C4-2B (cell line): ENCODE measurements around the gene ASCC3.

Source experiments
- H3K27ac ChIP-seq: fragments of 450-650 bp; 2 replicates; pipeline ENCODE4 v1.5.1; 2017
- ZFX ChIP-seq: fragments of 450-650 bp; IDR thresholded peaks from 2 replicates; pipeline ENCODE4 v1.6.1; 2017
- TF ChIP-seq, protein P1 (sequence below): fragments of 450-650 bp; conservative IDR thresholded peaks from 2 replicates; pipeline ENCODE4 v1.5.1; 2017; ENCODE audit warnings: mild to moderate bottlenecking

ASCC3 gene

DNA sequence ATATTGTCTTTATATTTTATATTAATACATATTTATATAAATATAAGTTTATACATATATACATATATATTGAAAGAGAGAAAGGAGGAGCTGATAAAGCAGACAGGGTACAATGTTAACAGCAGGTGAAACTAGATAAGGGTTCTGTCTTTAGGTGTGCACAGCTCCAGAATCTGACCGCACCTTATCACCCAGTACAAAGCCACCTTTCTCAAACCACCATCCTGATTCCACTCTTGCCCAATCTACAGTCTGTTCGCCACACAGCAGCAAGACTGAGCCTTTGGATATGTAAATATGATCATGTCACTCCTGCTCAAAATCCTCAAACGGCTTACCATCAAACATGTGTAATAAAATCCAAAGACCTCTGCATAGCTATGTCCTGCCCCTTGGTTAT, 34.7 kb upstream of the ASCC3 start:
- TF ChIP-seq ZFX: no peak
- TF ChIP-seq, protein P1, sequence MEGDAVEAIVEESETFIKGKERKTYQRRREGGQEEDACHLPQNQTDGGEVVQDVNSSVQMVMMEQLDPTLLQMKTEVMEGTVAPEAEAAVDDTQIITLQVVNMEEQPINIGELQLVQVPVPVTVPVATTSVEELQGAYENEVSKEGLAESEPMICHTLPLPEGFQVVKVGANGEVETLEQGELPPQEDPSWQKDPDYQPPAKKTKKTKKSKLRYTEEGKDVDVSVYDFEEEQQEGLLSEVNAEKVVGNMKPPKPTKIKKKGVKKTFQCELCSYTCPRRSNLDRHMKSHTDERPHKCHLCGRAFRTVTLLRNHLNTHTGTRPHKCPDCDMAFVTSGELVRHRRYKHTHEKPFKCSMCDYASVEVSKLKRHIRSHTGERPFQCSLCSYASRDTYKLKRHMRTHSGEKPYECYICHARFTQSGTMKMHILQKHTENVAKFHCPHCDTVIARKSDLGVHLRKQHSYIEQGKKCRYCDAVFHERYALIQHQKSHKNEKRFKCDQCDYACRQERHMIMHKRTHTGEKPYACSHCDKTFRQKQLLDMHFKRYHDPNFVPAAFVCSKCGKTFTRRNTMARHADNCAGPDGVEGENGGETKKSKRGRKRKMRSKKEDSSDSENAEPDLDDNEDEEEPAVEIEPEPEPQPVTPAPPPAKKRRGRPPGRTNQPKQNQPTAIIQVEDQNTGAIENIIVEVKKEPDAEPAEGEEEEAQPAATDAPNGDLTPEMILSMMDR: no peak
- H3K27ac ChIP-seq: no peak overlapping the region

DNA sequence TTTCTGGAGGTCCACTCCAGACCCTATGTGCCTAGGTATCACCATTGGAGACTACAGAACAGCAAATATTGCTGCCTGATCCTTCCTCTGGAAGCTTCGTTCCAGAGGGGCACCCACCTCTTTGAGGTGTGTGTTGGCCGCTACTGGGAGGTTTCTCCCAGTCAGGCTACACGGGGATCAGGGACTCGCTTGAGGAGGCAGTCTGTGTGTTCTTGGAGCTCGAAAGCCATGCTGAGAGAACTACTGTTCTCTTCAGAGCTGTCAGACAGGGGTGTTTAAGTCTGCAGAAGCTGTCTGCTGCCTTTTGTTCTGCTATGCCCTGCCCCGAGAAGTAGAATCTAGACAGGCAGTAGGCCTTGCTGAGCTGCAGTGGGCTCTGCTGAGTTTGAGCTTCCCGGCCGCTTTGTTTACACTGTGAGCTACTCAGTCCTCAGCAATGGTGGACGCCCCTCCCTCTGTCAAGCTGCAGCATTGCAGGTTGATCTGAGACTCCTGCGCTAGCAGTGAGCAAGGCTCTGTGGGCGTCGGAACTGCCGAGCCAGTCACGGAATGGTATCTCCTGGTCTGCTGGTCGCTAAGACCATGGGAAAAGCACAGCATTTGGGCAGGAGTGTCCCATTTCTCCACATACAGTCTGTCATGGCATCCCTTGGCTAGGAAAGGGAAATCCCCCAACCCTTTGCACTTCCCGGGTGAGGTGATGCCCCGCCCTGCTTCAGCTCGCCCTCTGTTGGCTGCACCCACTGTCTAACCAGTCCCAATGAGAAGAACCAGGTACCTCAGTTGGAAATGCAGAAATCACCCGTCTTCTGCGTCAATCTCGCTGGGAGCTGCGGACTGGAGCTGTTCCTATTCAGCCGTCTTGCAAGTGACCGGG, 32.5 kb upstream of the ASCC3 start:
- TF ChIP-seq ZFX: no peak
- TF ChIP-seq, protein P1: no peak
- H3K27ac ChIP-seq: no peak overlapping the region

DNA sequence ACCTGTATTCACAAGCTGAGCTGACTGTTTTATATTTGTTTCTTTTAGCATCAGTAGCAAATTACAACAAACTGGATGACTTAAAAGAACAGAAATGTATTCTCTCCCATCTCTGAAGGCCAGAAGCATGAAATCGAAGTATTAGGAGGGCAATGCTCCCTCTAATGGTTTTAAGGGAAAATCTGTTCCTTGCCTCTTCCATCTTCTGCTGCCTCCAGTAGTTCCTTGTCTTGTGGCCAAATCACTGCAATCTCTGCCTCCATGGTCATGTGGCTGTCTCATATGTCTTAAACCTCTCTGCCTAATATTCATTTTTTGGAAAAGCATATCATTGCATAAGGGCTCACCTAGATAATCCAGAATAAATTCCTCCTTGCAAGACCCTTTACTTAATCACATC, 25.2 kb upstream of the ASCC3 start:
- no peak overlapping the region for H3K27ac ChIP-seq
- TF ChIP-seq ZFX: no peak
- TF ChIP-seq, protein P1: no peak

DNA sequence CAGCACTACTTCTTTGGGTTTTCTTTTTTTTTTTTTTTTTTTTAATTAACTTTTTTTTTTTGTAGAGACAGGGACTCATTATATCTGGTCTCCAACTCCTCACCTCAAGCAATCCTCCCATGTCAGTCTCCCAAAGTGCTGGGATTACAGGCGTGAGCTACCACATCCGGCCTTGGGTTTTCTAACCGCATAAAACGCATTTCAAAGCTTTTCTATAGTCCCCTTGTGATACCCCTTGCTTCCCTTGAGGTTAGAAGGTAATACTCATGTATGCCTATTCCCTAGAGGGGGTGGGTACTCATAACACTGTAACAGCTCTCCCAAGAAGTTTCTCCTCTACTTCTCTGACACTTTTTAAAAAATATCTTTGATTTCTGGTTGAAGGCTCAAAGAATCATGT, 23.9 kb upstream of the ASCC3 start:
- H3K27ac ChIP-seq: no peak overlapping the region
- TF ChIP-seq ZFX: no peak
- TF ChIP-seq, protein P1: no peak

DNA sequence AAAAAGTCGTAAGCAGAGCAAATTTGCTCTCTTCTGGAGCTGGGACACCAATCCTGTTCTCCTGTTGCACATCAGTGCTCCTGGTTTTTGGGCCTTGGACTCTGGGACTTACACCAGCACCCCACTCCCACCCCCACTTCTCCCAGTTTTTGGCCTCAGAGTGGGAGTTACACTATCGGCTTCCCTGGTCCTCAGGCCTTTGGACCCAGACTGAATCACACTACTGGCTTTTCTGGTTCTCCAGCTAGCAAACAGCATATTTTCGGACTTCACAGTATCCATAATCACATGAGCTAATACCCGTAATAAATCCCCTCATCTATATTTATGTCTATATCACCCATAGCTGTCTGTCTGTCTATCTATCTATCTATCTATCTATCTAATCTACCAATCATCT, 23.2 kb upstream of the ASCC3 start:
- TF ChIP-seq, protein P1: no peak
- no peak for TF ChIP-seq ZFX
- H3K27ac ChIP-seq: no peak overlapping the region

DNA sequence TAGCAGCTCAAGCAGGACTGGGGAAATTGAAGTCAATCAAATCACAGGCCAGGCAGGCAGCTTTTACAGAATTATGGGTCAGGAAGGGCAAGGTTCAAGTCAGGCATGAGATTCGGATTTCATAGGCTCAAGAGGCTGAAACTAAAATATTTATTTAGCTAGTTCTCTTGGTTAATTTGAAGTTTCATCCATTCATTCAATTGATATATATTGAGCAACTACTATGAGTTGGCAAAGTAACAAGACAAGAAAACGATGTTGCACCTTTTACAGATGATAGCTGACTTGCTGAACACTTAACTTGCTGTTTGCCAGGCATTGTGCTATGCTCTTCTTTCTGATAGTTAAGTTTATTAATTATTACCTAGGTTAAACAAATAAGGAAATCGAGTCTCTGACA, 20.5 kb upstream of the ASCC3 start:
- no peak for TF ChIP-seq ZFX
- TF ChIP-seq, protein P1: no peak
- H3K27ac ChIP-seq: no peak overlapping the region

DNA sequence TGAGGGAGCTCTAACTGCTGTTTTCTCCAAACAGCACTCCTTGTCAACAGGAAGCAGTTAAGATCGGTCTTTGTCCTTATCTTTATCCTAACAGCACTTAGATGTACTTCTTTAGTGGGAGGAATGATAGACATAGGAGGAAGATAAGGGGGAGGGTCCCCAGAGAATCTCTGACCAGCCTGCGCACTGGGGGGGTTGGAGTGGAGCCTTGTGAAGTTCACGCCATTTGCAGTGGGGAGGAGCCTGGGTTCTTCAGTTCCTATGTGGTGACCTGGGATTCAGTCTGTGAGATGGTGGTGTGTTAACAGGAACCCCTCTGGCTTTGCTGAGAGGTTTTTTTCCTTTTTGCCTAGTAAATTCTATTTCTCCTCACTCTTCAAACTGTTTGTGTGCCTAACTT, 18.1 kb upstream of the ASCC3 start:
- TF ChIP-seq, protein P1: no peak
- TF ChIP-seq ZFX: no peak

More for the DNA sequence above, 18.1 kb upstream of the ASCC3 start:
- H3K27ac ChIP-seq: no peak overlapping the region
